Choroid plexus epithelial cell (primary cell): ENCODE measurements around the gene OCRL.
A peak's percentile ranks its signal among the peaks of the same experiment; 100 is the strongest.
"Not testable (repeated sequence)": the region's sequence is repeated elsewhere in the genome, so short reads cannot be mapped to it uniquely, and the experiment has no call there.

ENCODE experiments used
- DNase-seq: peaks from one replicate; pipeline ENCODE4 v3.0.0-alpha.2; 2010; ENCODE audit warnings: low read depth
- H3K4me3 ChIP-seq: 2 replicates; pipeline ENCODE4 v1.5.1; 2011; ENCODE audit warnings: low read depth, mild to moderate bottlenecking, control low read depth, low read length, moderate library complexity
- TF ChIP-seq, protein P1 (sequence below): conservative IDR thresholded peaks from 2 replicates; pipeline ENCODE4 v1.5.1; 2011; ENCODE audit warnings: low read depth, mild to moderate bottlenecking, control low read depth, inconsistent platforms, low read length, moderate library complexity

Gene OCRL

DNA sequence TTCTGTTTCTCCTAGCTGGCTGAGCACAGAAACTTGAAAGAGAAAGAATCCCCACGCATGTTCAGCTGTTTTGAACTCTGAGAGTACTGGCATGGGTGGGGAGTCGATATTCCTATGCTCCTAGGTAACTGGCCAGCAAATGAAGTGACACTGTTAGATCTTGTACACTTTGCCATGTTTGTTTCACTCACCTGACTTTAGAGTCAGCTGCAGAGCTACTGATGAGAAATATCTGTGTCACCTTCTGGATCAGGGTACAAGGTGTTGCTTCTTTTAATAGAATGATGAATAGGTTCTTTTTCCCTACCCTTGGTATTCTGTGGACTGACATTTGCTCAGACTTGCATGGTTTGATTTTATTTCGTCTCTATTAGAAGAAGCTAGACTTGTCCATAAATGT lies 28.3 kb downstream of the OCRL start:
- H3K4me3 ChIP-seq: no peak overlapping the region
- no peak for DNase-seq
- TF ChIP-seq, protein P1, sequence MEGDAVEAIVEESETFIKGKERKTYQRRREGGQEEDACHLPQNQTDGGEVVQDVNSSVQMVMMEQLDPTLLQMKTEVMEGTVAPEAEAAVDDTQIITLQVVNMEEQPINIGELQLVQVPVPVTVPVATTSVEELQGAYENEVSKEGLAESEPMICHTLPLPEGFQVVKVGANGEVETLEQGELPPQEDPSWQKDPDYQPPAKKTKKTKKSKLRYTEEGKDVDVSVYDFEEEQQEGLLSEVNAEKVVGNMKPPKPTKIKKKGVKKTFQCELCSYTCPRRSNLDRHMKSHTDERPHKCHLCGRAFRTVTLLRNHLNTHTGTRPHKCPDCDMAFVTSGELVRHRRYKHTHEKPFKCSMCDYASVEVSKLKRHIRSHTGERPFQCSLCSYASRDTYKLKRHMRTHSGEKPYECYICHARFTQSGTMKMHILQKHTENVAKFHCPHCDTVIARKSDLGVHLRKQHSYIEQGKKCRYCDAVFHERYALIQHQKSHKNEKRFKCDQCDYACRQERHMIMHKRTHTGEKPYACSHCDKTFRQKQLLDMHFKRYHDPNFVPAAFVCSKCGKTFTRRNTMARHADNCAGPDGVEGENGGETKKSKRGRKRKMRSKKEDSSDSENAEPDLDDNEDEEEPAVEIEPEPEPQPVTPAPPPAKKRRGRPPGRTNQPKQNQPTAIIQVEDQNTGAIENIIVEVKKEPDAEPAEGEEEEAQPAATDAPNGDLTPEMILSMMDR: no peak

DNA sequence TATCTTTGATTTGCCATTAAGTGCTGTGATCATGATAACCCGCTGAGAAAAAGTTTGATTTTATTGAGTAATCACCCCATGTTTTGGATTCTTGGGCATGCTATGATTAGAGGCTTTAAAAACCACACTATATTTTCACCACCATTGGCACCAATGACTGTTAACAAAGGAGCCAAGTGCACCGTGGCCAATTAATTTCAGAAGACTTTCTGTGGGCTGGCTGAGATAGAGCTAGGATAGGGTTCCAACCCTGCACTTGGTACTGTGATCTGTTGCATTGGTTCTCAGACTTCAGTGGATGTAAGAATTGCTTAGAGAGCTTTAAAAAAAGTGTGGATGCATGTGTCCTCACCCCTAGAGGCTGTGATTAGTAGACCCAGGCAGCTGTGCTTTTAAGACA lies 32.4 kb downstream of the OCRL start:
- no peak for DNase-seq
- no peak overlapping the region for H3K4me3 ChIP-seq
- TF ChIP-seq, protein P1: no peak

DNA sequence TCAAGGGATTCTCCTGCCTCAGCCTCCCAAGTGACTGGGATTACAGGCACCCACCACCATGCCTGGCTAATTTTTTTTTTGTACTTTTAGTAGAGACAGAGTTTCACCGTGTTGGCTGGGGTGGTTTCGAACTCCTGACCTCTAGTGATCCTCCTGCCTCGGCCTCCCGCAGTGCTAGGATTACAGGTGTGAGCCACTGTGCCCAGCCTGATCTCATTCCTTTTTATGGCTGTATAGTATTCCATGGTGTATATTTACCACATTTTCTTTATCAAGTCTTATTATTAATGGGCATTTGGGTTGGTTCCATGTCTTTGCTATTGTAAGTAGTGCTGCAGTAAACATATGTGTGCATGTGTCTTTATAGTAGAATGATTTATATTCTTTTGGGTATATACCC lies 33.6 kb downstream of the OCRL start:
- not testable (repeated sequence) for H3K4me3 ChIP-seq, DNase-seq

DNA sequence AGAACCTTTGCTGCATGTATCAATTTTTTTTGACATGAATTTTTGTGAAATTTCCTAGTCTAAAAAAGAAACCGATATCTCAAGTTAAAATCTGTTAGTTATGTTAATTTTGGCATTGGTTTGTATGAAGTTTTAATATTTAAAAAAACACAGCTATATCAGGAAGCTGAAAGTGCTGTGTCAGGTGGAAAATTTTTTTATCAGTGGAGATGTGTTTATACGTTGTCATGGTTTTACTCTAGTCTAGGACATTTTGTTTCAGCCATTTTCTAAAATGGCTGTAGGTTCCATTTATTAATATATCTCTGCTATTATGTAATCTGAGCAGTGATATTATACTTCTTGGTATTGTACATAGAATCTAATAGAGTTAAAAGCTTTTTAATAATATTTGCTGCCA lies 34.2 kb downstream of the OCRL start:
- DNase-seq: no peak
- H3K4me3 ChIP-seq: no peak overlapping the region
- TF ChIP-seq, protein P1: no peak

DNA sequence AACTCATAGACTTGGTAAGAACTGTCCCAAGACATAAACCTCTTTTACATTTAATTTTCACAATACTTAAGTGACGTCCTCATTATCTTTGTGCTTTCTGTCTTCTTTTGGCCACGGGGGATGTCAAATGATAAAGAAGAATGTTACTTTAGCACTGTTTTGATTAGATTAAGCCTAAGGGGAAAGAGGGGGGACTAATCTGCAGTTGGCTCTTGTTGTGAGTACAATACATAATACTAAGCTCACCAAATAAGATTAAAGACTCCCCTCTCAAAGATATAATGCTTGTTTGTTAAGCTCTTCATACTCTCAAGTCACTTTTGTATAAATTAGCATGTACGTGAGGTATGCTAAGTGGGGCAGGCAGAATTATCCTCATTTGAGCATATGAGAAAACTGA lies 36.5 kb downstream of the OCRL start:
- TF ChIP-seq, protein P1: no peak
- no peak for DNase-seq

DNA sequence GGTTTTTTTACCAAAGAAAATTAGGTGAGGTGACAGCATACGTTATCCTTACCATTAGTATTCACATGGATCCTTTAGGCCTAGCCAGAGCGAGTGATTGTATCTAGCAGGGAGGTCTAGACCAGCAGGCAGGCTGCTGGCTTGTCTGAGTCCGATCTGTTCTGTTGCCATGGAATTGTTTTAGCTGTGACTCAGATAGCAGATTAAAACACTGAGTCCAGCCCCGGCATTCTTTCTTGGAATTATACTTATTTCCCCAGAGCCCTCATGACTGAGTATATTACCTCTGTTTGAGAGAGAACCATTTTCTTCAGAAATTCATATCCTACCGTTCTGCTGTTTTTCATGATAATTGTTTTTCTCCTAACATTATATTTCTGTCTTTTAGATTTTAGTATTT lies 37.4 kb downstream of the OCRL start:
- TF ChIP-seq, protein P1: no peak
- peak; percentile 89 for DNase-seq

More for the DNA sequence above, 36.5 kb downstream of the OCRL start:
- no peak overlapping the region for H3K4me3 ChIP-seq

DNA sequence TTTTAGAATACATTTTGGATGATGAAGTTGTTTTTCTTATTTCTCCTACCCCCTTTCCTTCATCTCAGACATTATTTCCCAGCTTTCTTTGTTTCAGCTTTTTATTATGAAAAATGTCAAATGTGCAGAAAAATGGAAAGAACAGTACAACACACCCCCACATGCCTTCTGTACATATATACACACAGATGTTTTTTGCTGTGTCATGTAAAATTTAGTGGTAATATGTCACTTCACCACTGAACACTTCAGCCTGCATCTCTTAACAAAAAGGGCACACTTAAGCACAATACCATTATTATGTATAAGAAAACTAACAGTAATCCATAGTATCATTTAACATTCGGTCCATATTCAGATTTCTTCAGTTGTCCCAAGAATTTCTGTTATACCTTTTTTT lies 37.8 kb downstream of the OCRL start:
- no peak for DNase-seq
- TF ChIP-seq, protein P1: no peak
- H3K4me3 ChIP-seq: no peak overlapping the region

More for the DNA sequence above, 37.4 kb downstream of the OCRL start:
- no peak overlapping the region for H3K4me3 ChIP-seq

DNA sequence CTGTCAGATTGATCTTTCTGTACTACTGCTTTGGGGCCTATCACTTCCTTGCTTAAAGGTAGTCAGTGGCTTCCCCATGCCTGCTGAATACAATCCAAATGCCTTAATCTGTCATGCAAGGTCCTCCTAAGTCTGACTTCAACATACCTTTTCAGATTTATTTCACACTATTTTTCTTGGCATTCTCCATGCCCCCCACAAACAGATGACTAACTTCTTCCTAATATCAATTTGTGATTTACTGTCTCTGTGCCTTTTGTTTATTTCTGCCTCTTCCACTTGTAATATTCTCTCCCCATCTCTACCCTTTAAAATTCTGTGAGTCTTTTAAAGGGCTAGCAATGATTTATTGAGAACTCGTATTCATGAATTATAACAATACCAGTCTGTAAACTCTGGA lies 41.8 kb downstream of the OCRL start:
- TF ChIP-seq, protein P1: no peak
- H3K4me3 ChIP-seq: no peak overlapping the region
- DNase-seq: peak; percentile 34
